ENCODE results near the gene TVP23B. TPM values are rescaled to one million over a fixed set of nuclear protein-coding genes. Genes with fewer than 3 reads are reported as not detected.
"Not testable (repeated sequence)": the region's sequence is repeated elsewhere in the genome, so short reads cannot be mapped to it uniquely, and the experiment has no call there.

The TVP23B gene
- total RNA-seq, 1 donor from 2014 or later, result 39.9 TPM

DNA sequence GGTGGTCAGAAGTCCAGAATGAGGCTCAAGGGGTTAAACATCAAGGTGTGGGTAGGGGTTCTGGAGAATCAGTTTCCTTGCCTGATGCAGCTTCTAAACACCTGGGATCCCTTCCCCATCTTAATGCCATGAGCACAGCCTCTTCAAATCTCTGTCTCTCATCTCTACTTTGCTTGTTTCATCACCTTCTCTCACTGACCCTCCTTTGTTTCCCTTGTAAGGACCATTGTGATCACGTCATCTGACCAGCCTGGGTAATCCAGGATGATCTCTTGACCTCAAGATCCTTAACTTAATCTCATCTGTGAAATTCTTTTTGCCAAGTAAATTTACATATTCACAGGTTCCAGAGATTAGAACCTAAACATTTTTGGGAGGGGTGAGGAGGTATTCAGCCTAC is 5.0 kb downstream of the TVP23B start:
- DNase-seq (ENCODE audit: low spot score in 2 of 2); FAIRE-seq: not testable (repeated sequence)

GRCh38 chr17:18786890-18787289 is 5.9 kb downstream of the TVP23B start:
- not testable (repeated sequence) for DNase-seq (ENCODE audit: low spot score in 2 of 2); FAIRE-seq

DNA sequence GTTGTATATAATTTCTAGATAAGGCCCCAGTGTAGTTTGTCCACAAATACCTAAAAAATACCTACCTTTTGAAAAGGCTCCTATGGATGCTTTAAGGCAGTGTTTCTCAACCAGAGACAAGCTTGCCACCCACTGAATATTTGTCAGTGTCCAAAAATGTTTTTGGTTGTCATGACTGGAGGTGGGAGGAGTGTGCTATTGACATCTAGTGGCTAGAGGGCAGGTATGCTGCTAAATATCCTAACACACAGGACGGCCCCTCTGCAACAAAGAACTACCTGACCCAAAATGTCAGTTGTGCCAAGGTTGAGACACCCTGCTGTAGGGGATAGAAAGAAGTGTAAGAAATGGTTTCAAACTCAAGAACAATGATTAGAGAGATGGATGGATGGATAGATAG is 10.4 kb downstream of the TVP23B start:
- not testable (repeated sequence) for FAIRE-seq; DNase-seq (ENCODE audit: low spot score in 2 of 2)

- not testable (repeated sequence) for FAIRE-seq
Observed at GRCh38 chr17:18794841-18795240, 13.9 kb downstream of the TVP23B start.

DNA sequence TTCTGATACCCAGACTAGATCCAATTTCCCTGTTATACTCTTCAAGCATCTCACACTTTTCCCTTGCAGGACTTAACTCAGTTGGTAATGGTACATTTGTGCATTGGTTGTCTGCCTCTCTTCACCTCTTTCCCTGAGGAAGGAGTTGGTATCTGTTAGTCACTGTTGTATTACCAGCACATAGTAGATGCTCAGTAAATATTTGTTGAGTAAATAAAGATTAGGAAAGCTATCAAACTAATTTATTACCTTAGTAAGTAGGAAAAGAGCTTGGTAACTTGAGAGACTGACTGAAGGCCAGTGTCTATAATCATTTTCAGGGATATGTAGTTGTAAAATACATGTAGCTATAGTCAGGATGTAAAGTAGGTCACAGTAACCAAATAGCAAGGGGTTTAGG is 15.9 kb downstream of the TVP23B start:
- not testable (repeated sequence) for DNase-seq (ENCODE audit: low spot score in 2 of 2); FAIRE-seq

More at GRCh38 chr17:18794841-18795240, 13.9 kb downstream of the TVP23B start:
- not testable (repeated sequence) for DNase-seq (ENCODE audit: low spot score in 2 of 2)

DNA sequence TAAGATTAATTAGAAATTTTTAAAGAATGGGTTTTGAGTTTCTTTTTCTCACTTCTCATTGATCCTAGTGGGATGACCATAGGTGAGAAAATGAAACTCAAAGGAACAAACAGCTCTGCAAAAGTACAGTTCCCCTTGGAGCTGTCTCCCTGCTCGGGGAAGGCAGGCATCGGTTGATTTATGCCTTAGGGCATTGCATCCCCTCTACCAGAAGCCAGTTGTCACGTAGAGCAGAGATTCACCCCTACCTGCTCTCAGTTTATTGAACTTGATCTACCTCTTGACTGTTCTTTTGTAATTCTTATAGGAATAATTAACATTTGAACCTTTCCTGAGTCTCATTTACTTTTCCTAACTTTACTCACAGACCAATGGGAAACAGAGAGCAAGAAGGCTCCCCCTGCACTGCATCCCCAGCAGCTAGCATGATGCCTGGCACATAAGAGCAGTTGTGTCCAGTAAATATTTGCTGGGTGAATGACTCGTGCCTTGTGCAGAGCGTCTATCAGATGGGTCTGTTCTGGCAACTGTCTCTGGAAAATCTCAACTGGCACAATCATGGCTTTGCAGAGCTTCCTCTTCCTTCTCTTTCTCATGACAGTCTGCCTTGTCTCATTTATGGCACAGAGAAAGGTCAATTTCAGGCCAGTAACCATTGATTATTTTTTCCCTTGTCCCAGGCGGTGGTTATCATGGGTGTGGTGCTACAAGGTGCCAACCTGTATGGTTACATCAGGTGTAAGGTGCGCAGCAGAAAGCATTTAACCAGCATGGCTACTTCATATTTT is 22.7 kb downstream of the TVP23B start:
- not testable (repeated sequence) for FAIRE-seq; DNase-seq (ENCODE audit: low spot score in 2 of 2)

- not testable (repeated sequence) for FAIRE-seq; DNase-seq (ENCODE audit: low spot score in 2 of 2)
Observed at GRCh38 chr17:18815924-18816323, 34.9 kb downstream of the TVP23B start.

- DNase-seq (ENCODE audit: low spot score in 2 of 2) (peak; percentile 2 to 3), FAIRE-seq (peak; percentile 95)
Observed at GRCh38 chr17:18816489-18817371, 35.7 kb downstream of the TVP23B start.

GRCh38 chr17:18821430-18821829 is 40.4 kb downstream of the TVP23B start:
- not testable (repeated sequence) for FAIRE-seq; DNase-seq (ENCODE audit: low spot score in 2 of 2)

- FAIRE-seq; DNase-seq (ENCODE audit: low spot score in 2 of 2): not testable (repeated sequence)
Observed at GRCh38 chr17:18827613-18828012, 46.6 kb downstream of the TVP23B start.

DNA sequence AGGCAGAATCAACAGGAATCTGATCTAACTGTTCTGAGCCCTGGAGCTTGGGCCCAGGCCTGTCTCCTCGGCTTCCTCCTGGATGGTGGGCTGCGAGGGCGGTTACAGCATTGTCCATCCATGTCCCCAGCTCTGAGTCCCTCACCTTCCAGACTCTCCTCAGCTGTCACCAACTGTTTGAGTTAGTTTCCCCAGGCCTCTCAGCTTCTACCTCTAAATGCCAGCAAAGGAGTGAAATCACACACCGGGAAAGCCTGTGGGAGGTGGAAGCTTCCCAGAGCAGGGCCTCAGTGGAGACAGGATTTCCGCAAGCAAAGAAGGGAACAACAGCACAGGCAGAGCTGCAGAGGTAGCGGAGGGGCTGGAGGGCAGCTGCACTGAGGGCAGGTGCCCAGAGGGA is 67.5 kb downstream of the TVP23B start:
- DNase-seq (ENCODE audit: low spot score in 2 of 2) (no peak), FAIRE-seq (no peak)

GRCh38 chr17:18850679-18851078 is 69.7 kb downstream of the TVP23B start:
- FAIRE-seq (no peak), DNase-seq (ENCODE audit: low spot score in 2 of 2) (no peak)

- FAIRE-seq (no peak), DNase-seq (ENCODE audit: low spot score in 2 of 2) (no peak)
Observed at GRCh38 chr17:18851201-18851600, 70.2 kb downstream of the TVP23B start.

DNA sequence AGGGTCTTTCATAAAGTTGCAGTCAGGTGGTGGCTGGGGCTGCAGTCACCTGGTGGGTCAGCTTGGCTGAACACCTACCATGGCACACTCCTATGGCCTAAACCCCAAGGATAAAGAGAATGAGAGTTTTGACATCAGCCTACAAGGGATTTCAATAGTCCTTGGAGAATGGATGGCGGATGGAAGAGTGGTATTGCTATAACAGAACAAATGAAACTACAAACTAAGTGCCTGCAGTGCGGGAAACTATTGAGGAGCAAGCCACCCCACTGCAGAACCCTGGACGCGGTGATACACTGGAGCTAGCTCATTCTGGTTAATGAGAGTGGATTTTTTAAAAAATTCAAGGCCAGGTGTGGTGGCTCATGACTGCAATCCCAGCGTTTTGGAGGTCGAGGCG is 74.0 kb downstream of the TVP23B start:
- no peak for FAIRE-seq
- DNase-seq (ENCODE audit: low spot score in 2 of 2), result no peak

DNA sequence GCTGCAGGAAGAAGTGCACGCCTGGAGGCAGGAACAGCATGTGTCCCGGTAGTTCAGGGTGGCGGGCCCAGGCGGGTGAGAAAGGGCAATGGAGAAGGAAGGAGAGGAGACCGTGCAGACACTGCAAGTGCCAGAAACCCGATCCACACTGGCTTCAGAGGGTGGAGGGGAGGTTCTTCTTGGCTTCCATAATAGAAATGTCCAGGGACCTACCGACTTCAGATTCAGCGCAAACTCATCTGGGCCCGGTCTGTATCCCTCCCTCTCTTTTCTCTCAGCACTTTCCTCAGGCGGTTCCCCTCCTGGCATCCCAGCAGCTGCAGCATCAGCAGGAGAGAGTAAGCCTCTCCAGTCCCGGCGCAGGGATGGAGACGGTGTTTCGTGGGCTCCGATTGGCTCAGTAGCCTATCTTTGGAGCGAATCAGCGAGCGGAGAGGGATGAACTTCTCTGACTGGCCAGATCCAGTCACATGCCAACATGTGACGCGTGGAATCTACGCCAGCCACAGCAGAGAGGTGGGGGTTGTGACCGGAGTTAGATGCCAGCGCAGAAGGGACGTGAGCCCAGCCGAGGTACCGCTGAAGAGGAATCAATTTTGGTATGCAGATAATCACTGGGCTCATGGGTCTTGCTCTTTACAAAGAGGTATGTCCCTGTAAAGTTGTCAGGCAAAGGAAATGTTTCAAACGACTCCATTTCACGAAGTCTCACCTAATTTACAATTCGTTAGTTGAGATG is 75.0 kb downstream of the TVP23B start:
- DNase-seq (ENCODE audit: low spot score in 2 of 2), result peak; percentile 77 to 84
- FAIRE-seq, result peak; percentile 79

Other genes starting within 250 kb of the TVP23B start
- under 0.01 TPM for gene TBC1D28, start 136.8 kb upstream of the TVP23B start, total RNA-seq
- gene FOXO3B, start 98.9 kb upstream of the TVP23B start, total RNA-seq, result 9.4 TPM
- gene FBXW10, start 37.1 kb upstream of the TVP23B start, total RNA-seq, result 0.82 TPM
- gene PRPSAP2, start 76.9 kb downstream of the TVP23B start, total RNA-seq, result 164 TPM
- not detected for gene SLC5A10, start 171.0 kb downstream of the TVP23B start, total RNA-seq
- gene FAM83G, start 223.6 kb downstream of the TVP23B start, total RNA-seq, result 0.41 TPM

Measured in frontal cortex (tissue), 4 donors.